Measurements from ENCODE around the gene PRKN. TPM values are rescaled to one million over a fixed set of nuclear protein-coding genes. Genes with fewer than 3 reads are reported as not detected.

PRKN gene
- total RNA-seq, 1 experiment from 2014 or later: 0.46 TPM

GRCh38 chr6:162177746-162178145 is 549.8 kb downstream of the PRKN start:
- ChIA-PET CTCF (no interaction called here), POLR2A (interaction anchor here (0.6 kb wide), 1 partner anchor 48 kb away, joined by 3 read pairs; no protein-coding TSS in a partner anchor)
- Histone ChIP-seq H3K9me3 (ENCODE audit: control insufficient read depth, insufficient read depth, low read depth, low read length) (no peaks in the 10 kb centered on the region), H3K4me1 (ENCODE audit: control insufficient read depth, insufficient read depth, low read length) (no peaks in the 10 kb centered on the region), H3K27ac (ENCODE audit: low read length) (no peak overlapping the region), H3K27me3 (ENCODE audit: control insufficient read depth, insufficient read depth, low read length) (no peaks in the 10 kb centered on the region), H3K36me3 (ENCODE audit: control insufficient read depth, insufficient read depth, low read length) (no peaks in the 10 kb centered on the region), H3K4me3 (ENCODE audit: low read depth in 2 of 2, low read length in 2 of 2) (no peak overlapping the region)
- ATAC-seq (no peak), DNase-seq (ENCODE audit: low read depth, low spot score) (no peak)
- in situ Hi-C loops (cut with HindIII; ENCODE audit: low pct_unique_long_range_greater_than_20kb, low sequenced_read_pairs): no loop called here
- intact Hi-C loops (cut with micrococcal nuclease; ENCODE audit: unreplicated experiment): no loop called here
- peak; percentile 14 for TF ChIP-seq CTCF (IDR thresholded peaks at IDR 0.05)
- TF ChIP-seq POLR2AphosphoS5 (IDR thresholded peaks at IDR 0.05; ENCODE audit: low read depth, low read length): no peak
- no TSS peak for BruUV-seq (replicated peaks)

GRCh38 chr6:162173466-162173865 is 554.1 kb downstream of the PRKN start:
- H3K4me3 ChIP-seq (ENCODE audit: low read depth in 2 of 2, low read length in 2 of 2): no peak overlapping the region
- no peak overlapping the region for H3K27ac ChIP-seq (ENCODE audit: low read length)
- BruUV-seq (replicated peaks): no TSS peak
- no peaks in the 10 kb centered on the region for H3K4me1 ChIP-seq (ENCODE audit: control insufficient read depth, insufficient read depth, low read length)
- H3K9me3 ChIP-seq (ENCODE audit: control insufficient read depth, insufficient read depth, low read depth, low read length): no peaks in the 10 kb centered on the region
- no peak for DNase-seq (ENCODE audit: low read depth, low spot score)
- no peaks in the 10 kb centered on the region for H3K36me3 ChIP-seq (ENCODE audit: control insufficient read depth, insufficient read depth, low read length)
- TF ChIP-seq REST (IDR thresholded peaks at IDR 0.05; ENCODE audit: insufficient read depth in 1 of 2, low read depth in 2 of 2, low read length in 1 of 2) (no peak), SIN3A (IDR thresholded peaks at IDR 0.05; ENCODE audit: borderline replicate concordance, insufficient read depth, low read depth, low read length) (no peak), CTCF (IDR thresholded peaks at IDR 0.05) (no peak), TCF7L2 (IDR thresholded peaks at IDR 0.05; ENCODE audit: low read depth, low read length) (no peak), POLR2AphosphoS5 (IDR thresholded peaks at IDR 0.05; ENCODE audit: low read depth, low read length) (no peak)
- ChIA-PET CTCF (no interaction called here), POLR2A (no interaction called here)
- H3K27me3 ChIP-seq (ENCODE audit: control insufficient read depth, insufficient read depth, low read length): no peaks in the 10 kb centered on the region
- ATAC-seq: no peak
- intact Hi-C loops (cut with micrococcal nuclease; ENCODE audit: unreplicated experiment): no loop called here
- in situ Hi-C loops (cut with HindIII; ENCODE audit: low pct_unique_long_range_greater_than_20kb, low sequenced_read_pairs): no loop called here

- no peaks in the 10 kb centered on the region for H3K4me1 ChIP-seq (ENCODE audit: control insufficient read depth, insufficient read depth, low read length)
- H3K27me3 ChIP-seq (ENCODE audit: control insufficient read depth, insufficient read depth, low read length): no peaks in the 10 kb centered on the region
- no TSS peak for BruUV-seq (replicated peaks)
- no peak overlapping the region for H3K4me3 ChIP-seq (ENCODE audit: low read depth in 2 of 2, low read length in 2 of 2)
- intact Hi-C loops (cut with micrococcal nuclease; ENCODE audit: unreplicated experiment): no loop called here
- CTCF ChIA-PET: no interaction called here
- no peak overlapping the region for H3K27ac ChIP-seq (ENCODE audit: low read length)
- ATAC-seq (no peak), DNase-seq (ENCODE audit: low read depth, low spot score) (no peak)
- H3K36me3 ChIP-seq (ENCODE audit: control insufficient read depth, insufficient read depth, low read length): no peaks in the 10 kb centered on the region
- POLR2A ChIA-PET: no interaction called here
- in situ Hi-C loops (cut with HindIII; ENCODE audit: low pct_unique_long_range_greater_than_20kb, low sequenced_read_pairs): no loop called here
- no peak for TF ChIP-seq SIN3A (IDR thresholded peaks at IDR 0.05; ENCODE audit: borderline replicate concordance, insufficient read depth, low read depth, low read length)
- TF ChIP-seq TCF7L2 (IDR thresholded peaks at IDR 0.05; ENCODE audit: low read depth, low read length): no peak
- no peak for TF ChIP-seq POLR2AphosphoS5 (IDR thresholded peaks at IDR 0.05; ENCODE audit: low read depth, low read length)
- no peak for TF ChIP-seq REST (IDR thresholded peaks at IDR 0.05; ENCODE audit: insufficient read depth in 1 of 2, low read depth in 2 of 2, low read length in 1 of 2)
- no peak for TF ChIP-seq CTCF (IDR thresholded peaks at IDR 0.05)
- no peaks in the 10 kb centered on the region for H3K9me3 ChIP-seq (ENCODE audit: control insufficient read depth, insufficient read depth, low read depth, low read length)
Measured at GRCh38 chr6:162165479-162165878, 562.1 kb downstream of the PRKN start.
